T-helper 2 cell treated with Interferon-gamma antibody and Interleukin-4, amounts not matched to agents 100 ng/mL and 5 ng/mL, for 36 hours (primary cell): Measurements from ENCODE around the gene EXTL1. TPM values are rescaled to one million over a fixed set of nuclear protein-coding genes. Genes with fewer than 3 reads are reported as not detected.

ENCODE experiments used
- intact Hi-C: fragments of 100-400 bp; cut with micrococcal nuclease; formaldehyde crosslinking; loops from one replicate; pipeline ENCODE4 v1.15.1; 2023
- total RNA-seq: library from RNA; stranded (reverse); gene quantifications from 2 replicates; pipeline ENCODE4 v1.2.3, GENCODE V29; 2022

EXTL1 gene
- total RNA-seq, 1 donor from 2014 or later, result not detected

- intact Hi-C loops, result no loop called here
Observed at GRCh38 chr1:26022404-26022779, 817 bp downstream of the EXTL1 start.

DNA sequence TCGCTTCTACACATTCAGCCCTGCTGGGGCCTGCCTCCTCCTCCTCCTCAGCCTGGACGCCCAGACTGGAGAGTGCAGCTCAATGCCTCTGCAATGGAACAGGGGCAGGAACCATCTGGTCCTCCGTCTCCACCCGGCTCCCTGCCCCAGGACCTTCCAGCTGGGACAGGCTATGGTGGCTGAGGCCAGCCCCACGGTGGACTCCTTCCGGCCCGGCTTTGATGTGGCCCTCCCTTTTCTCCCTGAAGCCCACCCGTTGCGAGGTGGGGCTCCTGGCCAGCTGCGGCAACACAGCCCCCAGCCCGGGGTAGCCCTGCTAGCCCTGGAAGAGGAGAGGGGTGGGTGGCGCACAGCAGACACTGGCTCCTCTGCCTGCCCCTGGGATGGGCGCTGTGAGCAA, 1.4 kb downstream of the EXTL1 start:
- intact Hi-C loops, result no loop called here

DNA sequence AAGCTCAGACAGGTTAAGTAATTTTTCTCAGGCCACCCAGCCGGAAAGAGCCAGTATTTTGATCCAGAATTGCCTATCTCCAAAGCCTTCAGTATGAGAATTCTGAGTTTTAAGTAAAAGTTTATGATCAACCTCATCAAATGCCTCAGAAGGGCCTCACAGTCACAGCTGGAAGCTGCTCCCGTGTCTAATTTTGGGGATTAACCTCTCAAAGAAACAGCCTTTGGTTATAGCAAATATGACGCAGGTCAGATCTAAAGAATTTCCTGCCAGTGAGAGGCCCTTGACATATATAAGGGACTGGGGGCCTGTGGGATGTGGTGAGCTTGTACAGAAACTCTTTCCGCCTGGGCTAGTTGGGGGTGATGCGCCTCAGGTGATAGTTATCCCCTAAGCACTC, 2.3 kb downstream of the EXTL1 start:
- intact Hi-C loops, result no loop called here

- intact Hi-C loops, result no loop called here
Observed at GRCh38 chr1:26025060-26025459, 3.5 kb downstream of the EXTL1 start.

- intact Hi-C loops, result no loop called here
Observed at GRCh38 chr1:26025517-26025916, 3.9 kb downstream of the EXTL1 start.

DNA sequence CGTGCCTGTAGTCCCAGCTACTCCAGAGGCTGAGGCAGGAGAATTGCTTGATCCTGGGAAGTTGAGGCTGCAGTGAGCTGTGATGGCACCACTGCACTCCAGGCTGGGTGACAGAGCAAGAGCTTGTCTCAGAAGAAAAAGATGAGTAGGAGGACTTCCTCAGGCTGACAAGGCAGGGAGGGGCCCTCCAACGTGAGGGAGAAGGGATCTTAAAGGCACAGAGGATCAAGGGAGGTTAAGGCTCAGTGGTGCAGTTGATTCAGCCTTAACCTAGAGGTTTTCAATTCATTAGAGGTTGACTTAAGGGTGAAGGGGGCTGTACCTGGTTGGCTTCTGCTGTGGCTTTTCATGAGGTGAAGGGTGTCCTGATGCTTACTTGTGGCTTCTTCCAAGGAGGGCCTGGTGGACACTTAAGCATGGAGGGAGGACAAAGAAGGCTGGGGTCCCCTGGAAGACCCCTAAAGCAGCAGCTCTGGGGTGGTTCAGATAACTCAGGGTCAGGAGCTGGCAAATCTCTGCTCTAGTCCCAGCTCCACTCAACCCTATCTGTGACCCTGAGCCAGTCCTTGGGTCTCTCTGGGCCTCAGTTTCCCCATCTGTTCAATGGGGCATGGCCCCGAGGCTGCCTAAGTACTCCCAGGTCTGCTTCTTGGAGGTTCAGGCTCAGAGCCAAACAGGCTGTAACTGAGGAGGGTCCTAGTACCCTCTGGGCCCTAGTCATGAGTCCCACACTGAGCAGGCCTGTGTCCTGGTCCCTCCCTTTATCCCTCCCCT, 6.3 kb downstream of the EXTL1 start:
- intact Hi-C loops, result no loop called here

DNA sequence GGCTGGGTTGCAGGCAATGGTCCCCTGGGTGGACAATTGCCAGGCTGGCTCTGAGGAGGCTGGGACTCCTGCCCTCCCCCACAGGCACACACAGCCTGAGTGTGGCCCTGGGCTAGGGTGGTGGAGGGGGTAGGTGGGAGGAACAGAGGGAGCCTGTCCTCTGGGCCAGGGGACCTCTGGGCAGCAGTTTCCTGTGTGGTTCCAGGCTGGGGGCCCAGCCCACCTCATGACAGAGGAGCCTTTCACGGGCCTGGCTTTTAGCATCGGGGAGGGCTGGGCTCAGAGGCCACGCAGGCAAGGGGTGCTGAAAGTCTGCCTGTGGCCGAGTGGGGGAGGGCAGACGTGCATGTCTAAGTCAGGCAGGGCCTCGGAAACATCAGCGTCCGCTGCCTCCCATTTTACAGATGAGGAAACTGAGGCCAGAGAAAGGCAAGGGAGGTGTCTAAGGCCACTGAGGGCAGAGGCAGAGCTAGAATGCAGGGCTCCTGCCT, 7.0 kb downstream of the EXTL1 start:
- intact Hi-C loops, result no loop called here

- intact Hi-C loops, result no loop called here
Observed at GRCh38 chr1:26029054-26029863, 7.7 kb downstream of the EXTL1 start.

DNA sequence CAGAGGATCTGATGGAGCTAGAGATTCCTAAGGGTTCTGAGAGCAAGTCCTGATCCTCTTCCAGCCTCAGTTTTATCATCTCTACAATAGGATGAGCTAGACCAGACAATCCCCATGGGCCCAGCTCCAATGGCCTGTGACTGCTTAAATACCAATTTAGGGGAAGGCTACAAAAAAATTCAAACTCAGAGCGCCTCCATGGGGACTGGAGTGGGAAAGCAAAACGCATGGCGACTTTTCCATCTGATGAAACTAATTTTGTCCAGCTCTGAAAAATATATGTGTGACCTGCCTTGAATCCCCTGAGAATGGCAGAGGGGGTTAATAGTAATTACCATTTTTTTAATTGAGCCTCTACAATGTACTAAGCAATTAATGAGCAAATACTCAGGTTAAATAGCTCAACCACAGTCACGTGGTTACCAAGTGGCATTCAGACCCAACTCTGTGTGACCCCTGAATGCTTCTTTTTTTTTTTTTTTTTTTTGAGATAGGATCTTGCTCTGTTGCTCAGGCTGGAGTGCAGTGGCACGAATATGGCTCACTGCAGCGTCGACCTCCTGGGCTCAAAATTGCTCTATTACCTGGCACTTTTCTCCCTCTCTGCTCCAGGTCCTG, 8.4 kb downstream of the EXTL1 start:
- intact Hi-C loops, result no loop called here

DNA sequence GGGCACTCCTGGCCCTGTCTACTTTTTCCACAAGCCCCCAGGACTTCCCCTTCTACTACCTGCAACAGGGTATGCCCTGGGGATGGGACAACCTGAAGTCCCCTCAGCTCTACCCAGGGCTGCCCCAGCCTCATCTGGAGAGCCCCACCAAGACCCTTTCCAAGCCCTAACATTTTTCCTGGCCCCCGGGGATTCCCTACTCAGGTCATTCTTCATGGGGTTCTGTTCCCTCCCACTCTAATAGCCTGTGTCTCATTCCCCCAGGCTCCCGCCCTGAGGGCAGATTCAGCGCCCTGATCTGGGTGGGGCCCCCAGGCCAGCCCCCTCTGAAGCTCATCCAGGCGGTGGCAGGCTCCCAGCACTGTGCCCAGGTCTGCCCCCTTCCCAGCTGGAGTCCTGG, 9.6 kb downstream of the EXTL1 start:
- intact Hi-C loops, result no loop called here

DNA sequence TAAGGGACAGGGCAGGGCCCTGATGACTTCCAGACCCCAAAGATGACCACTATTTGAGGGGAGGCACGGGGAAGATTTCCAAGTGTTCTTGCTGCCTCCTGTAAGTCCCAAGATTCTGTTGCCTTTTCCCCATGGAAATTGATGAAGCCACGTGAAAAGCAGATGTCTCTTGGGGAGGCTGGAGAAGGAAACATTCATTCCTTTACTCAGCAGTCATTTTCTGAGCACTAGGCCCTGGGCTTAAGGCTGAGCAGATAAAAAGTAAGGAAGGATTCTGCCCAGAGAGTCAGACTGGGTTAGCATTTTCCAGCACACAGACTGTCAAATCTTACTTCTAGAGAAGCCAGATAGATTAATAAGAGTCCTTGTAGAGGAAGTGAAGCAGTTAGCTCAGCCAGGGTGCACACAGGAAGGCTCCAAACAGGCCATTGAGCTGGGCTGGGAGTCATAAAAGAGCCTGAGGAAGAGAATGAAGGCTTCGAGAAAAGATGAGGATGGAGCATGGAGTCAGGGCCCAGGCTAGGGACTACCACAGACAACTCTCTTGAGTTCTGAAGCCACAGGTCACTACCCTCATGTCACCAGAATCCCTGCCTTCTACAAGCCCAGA, 10.1 kb downstream of the EXTL1 start:
- intact Hi-C loops, result no loop called here

- intact Hi-C loops, result no loop called here
Observed at GRCh38 chr1:26032656-26033357, 11.2 kb downstream of the EXTL1 start.

- intact Hi-C loops, result loop anchor here (1.0 to 5.0 kb wide), 4 partner anchors 36 to 135 kb away; partner anchors contain the start of genes PAFAH2, PDIK1L and ZNF593
Observed at GRCh38 chr1:26034504-26035202, 13.1 kb downstream of the EXTL1 start.

DNA sequence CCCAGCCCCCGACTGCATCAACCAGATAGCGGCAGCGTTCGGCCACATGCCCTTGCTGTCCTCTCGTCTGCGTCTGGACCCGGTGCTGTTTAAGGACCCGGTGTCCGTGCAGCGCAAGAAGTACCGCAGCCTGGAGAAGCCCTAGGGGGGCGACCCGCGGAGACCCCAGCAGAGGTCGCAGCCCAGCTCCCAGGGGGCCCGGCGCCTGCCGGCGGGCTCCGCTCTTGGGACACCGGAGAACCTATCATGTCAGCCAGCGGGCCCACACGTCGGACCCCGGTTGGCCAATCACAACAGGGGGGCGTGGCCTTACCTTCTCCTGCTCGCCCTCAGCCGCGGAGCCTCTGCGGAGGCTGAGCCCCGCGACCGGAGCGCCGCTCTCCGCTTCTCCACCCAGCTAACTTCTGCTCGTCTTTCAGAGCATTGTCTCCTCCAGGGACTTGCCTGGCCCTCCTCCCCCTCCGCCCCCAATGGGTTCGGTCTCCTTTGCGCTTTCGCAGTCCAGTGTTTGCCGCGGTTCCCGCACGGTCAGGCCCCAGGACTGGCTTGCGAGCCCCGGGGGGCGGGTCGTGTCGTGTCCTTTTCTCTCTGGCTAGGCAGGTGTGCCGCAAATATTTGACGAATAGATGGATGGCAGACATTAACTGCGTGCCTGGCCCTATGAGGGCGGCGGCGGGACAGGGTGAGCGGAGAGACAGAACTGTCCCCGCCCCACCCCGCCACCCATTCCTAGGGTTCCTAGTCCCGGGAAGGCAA, 13.8 kb downstream of the EXTL1 start:
- intact Hi-C loops, result loop anchor here (1.0 to 5.0 kb wide), 4 partner anchors 37 to 134 kb away; partner anchors contain the start of genes PAFAH2, PDIK1L and ZNF593

GRCh38 chr1:26035959-26036755, 14.6 kb downstream of the EXTL1 start:
- intact Hi-C loops, result loop anchor here (1.0 to 5.0 kb wide), 5 partner anchors 38 to 133 kb away; partner anchors contain the start of genes PAFAH2, PDIK1L and ZNF593

- intact Hi-C loops, result loop anchor here (1.0 to 5.0 kb wide), 2 partner anchors 75 to 127 kb away; partner anchors contain the start of gene PDIK1L
Observed at GRCh38 chr1:26036756-26037281, 15.2 kb downstream of the EXTL1 start.

GRCh38 chr1:26037904-26038303, 16.3 kb downstream of the EXTL1 start:
- intact Hi-C loops, result loop anchor here (5.0 kb wide), 1 partner anchor 74 kb away; the partner anchor contains the start of gene PDIK1L

- intact Hi-C loops, result loop anchor here (5.0 kb wide), 1 partner anchor 74 kb away; the partner anchor contains the start of gene PDIK1L
Observed at GRCh38 chr1:26038477-26038876, 16.9 kb downstream of the EXTL1 start.
